Bronchial epithelial cell (primary cell): ENCODE data around the gene STX12. TPM values are rescaled to one million over a fixed set of nuclear protein-coding genes. Genes with fewer than 3 reads are reported as not detected.

ENCODE experiments used
- DNase-seq: peaks from one replicate; pipeline ENCODE4 v3.0.0-alpha.2; 2010; ENCODE audit warnings: low read depth
- FAIRE-seq: peaks from 2 replicates; lab custom pipeline; 2011; peaks lifted over from hg19 to GRCh38; lab: Jason Lieb, UNC
- H3K27me3 ChIP-seq: 2 replicates; pipeline ENCODE4 v1.5.1; 2011; ENCODE audit warnings: low read length; ENCODE audit not compliant: control insufficient read depth, insufficient read depth
- H3K36me3 ChIP-seq: 2 replicates; pipeline ENCODE4 v1.5.1; 2011; ENCODE audit warnings: low read length; ENCODE audit not compliant: control insufficient read depth, insufficient read depth
- H3K4me3 ChIP-seq: 2 replicates; pipeline ENCODE4 v1.5.1; 2011; ENCODE audit warnings: mild to moderate bottlenecking, low read depth, low read length, control low read depth
- total RNA-seq: library from RNA; depleted of rRNA; stranded (reverse); fragments of >200 nt; gene quantifications from 2 replicates; pipeline ENCODE4 v1.2.1, GENCODE V29; 2014
- TF ChIP-seq, protein P1 (sequence below): IDR thresholded peaks from 2 replicates; pipeline ENCODE4 v1.5.1; 2011; ENCODE audit warnings: mild to moderate bottlenecking, moderate library complexity, low read length, control low read depth, inconsistent platforms; ENCODE audit not compliant: insufficient read depth, severe bottlenecking

Gene STX12
- total RNA-seq, 1 donor from 2014 or later = 29.7 TPM

DNA sequence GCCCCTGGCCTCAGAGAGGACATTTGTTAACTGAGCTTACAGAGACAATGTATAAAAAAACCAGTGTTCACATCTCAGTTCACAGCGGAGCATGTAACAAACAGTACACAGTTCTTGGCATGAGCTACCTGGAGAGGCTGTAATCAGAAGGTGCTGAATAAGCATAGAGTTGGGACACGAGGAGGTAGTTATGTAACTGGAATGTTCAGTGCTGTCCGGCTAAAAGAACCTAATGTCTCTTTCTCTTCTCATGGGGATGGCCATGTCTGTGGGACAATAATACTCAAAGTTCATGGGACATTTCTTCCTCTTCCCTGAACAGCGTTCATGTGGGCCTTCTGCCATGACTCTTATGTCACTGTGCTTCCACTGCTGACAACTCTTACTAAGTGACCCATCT lies 17.2 kb upstream of the STX12 start:
- peaks cover 3% of the 10 kb centered on the region for H3K36me3 ChIP-seq
- FAIRE-seq (peak; percentile 23), DNase-seq (no peak)
- no peak overlapping the region for H3K4me3 ChIP-seq
- no peaks in the 10 kb centered on the region for H3K27me3 ChIP-seq
- TF ChIP-seq, protein P1, sequence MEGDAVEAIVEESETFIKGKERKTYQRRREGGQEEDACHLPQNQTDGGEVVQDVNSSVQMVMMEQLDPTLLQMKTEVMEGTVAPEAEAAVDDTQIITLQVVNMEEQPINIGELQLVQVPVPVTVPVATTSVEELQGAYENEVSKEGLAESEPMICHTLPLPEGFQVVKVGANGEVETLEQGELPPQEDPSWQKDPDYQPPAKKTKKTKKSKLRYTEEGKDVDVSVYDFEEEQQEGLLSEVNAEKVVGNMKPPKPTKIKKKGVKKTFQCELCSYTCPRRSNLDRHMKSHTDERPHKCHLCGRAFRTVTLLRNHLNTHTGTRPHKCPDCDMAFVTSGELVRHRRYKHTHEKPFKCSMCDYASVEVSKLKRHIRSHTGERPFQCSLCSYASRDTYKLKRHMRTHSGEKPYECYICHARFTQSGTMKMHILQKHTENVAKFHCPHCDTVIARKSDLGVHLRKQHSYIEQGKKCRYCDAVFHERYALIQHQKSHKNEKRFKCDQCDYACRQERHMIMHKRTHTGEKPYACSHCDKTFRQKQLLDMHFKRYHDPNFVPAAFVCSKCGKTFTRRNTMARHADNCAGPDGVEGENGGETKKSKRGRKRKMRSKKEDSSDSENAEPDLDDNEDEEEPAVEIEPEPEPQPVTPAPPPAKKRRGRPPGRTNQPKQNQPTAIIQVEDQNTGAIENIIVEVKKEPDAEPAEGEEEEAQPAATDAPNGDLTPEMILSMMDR = no peak

DNA sequence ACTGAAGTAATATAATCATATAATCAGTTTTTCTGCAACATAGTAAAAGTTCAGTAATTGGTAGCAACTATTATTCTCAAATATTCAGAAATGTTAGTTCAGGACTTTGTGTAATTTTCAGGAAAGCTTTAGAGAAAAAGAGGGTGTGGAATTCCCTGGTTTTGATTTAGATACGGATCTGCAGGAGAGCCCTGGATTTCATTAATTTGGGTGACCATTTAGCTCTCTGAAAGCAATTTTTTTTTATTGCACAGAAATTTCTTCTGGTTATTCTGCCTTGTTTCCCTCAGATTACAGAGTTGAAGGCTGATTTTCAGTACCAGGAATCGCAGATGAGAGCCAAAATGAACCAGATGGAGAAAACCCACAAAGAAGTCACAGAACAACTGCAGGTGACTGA lies 13.8 kb upstream of the STX12 start:
- no peak overlapping the region for H3K4me3 ChIP-seq
- H3K36me3 ChIP-seq = peaks cover 3% of the 10 kb centered on the region
- DNase-seq = no peak
- TF ChIP-seq, protein P1 = no peak
- no peaks in the 10 kb centered on the region for H3K27me3 ChIP-seq
- no peak for FAIRE-seq

DNA sequence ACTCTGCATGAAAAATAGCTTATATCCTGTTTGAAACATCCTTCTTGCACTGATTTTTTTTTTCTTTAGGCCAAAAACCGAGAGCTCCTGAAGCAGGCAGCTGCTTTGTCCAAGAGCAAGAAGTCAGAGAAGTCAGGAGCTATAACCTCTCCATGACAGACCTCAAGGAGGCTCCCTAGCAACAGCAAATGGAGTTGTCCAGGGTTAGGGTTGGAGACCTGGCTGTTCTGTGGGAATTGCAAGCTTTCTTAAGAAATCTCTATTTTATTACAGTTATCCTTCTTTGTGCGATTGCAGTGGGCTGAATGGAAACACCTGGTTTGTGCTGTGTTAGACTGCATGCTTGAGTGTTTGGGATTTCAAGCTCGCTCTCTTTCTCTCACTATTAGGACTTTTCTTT lies 12.6 kb upstream of the STX12 start:
- no peak for DNase-seq
- H3K27me3 ChIP-seq = no peaks in the 10 kb centered on the region
- no peak overlapping the region for H3K4me3 ChIP-seq
- TF ChIP-seq, protein P1 = no peak
- peaks cover 3% of the 10 kb centered on the region for H3K36me3 ChIP-seq
- no peak for FAIRE-seq

DNA sequence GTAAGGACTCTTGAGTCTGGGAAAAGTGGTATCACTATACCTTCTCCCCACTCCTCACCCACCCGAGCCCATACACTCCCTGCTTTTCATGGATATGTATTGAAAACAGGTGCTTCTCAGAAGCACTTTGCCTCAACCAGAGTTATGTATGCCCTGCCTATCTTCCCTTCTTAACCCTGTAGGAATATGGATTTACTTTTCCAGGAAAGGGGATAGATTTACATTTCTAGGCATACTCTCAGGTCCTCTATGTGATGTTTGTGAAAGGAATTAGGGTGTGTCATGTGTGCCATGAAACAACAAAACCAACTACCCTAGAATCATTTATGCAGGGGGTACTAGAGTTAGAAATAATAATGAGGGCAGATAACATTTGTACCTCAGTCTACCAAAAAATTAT lies 11.0 kb upstream of the STX12 start:
- FAIRE-seq = no peak
- H3K27me3 ChIP-seq = no peaks in the 10 kb centered on the region

DNA sequence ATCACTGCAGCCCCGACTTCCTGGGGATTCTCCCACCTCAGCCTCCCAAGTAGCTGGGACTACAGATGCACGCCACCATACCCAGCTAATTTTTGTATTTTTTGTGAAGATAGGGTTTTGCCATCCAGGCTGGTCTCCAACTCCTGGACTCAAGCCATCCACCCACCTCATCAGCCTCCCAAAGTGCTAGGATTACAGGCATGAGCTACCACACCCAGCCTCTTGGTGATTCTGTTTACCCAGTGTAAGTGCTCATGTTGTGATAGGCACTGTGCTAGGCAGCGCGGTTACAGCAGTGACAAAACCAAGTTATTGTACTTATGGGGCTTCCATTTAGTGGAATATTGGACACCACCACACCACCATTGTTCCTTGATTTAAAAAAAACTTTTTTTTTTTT lies 9.7 kb upstream of the STX12 start:
- FAIRE-seq (no peak), DNase-seq (no peak)
- Histone ChIP-seq H3K36me3 (peaks cover 1% of the 10 kb centered on the region), H3K27me3 (no peaks in the 10 kb centered on the region), H3K4me3 (no peak overlapping the region)
- TF ChIP-seq, protein P1 = no peak

More for the DNA sequence above, 11.0 kb upstream of the STX12 start:
- Histone ChIP-seq H3K36me3 (peaks cover 1% of the 10 kb centered on the region), H3K4me3 (no peak overlapping the region)
- DNase-seq = no peak
- TF ChIP-seq, protein P1 = no peak

DNA sequence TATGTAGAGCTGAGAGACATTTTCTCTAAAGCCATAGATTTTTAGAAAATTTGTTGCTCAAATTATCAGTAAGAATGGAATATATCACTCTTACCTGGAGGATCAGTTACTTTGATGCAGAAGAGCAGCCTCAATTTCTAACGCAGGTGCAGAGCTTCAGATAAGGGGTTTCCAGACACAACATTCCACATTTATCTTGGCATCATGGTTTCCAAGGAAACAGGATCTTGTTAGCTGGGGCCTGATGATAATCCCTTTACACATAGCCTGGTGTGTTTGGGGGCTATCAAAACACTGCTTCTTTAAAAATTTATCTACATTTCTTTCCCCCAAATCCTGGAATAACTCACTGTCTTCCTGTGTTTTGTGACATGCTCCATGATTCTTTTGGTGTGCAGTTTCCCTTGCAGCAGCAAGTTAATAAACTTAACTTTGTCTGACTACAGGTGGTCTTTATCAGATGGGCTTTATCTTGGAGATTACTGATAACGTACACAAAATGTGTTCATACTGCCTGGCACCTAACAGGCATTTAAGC lies 2.7 kb upstream of the STX12 start:
- FAIRE-seq (no peak), DNase-seq (no peak)
- TF ChIP-seq, protein P1 = no peak
- Histone ChIP-seq H3K36me3 (no peaks in the 10 kb centered on the region), H3K27me3 (no peaks in the 10 kb centered on the region), H3K4me3 (no peak overlapping the region)
